Smooth muscle cell (in vitro differentiated cells): ENCODE measurements around the gene SHE. TPM values are rescaled to one million over a fixed set of nuclear protein-coding genes. Genes with fewer than 3 reads are reported as not detected.

Experiments
- DNase-seq: peaks from one replicate; lab custom pipeline; 2025; ENCODE audit not compliant: unreplicated experiment; lab: John Stamatoyannopoulos, UW
- H2AFZ ChIP-seq: fragments of 200-600 bp; sonication (generic); 2 replicates; pipeline ENCODE4 v1.6.0; 2016; ENCODE audit warnings: antibody characterized with exemption, low read depth, mild to moderate bottlenecking
- H3F3A ChIP-seq: fragments of 200-600 bp; sonication (generic); 2 replicates; pipeline ENCODE4 v1.6.0; 2017; ENCODE audit warnings: antibody characterized with exemption, low read depth
- H3K27ac ChIP-seq: fragments of 200-600 bp; sonication (generic); 2 replicates; pipeline ENCODE4 v1.5.1; 2016; ENCODE audit warnings: low read depth, mild to moderate bottlenecking
- H3K27me3 ChIP-seq: fragments of 200-600 bp; sonication (generic); 2 replicates; pipeline ENCODE4 v1.6.1; 2016; ENCODE audit warnings: low read depth, mild to moderate bottlenecking
- H3K36me3 ChIP-seq: fragments of 200-600 bp; sonication (generic); 2 replicates; pipeline ENCODE4 v1.5.1; 2016; ENCODE audit warnings: low read depth
- H3K4me1 ChIP-seq: fragments of 200-600 bp; sonication (generic); 2 replicates; pipeline ENCODE4 v1.5.1; 2016; ENCODE audit warnings: low read depth
- H3K4me2 ChIP-seq: fragments of 200-600 bp; sonication (generic); 2 replicates; pipeline ENCODE4 v1.6.0; 2016; ENCODE audit warnings: mild to moderate bottlenecking
- H3K4me3 ChIP-seq: fragments of 200-600 bp; sonication (generic); 2 replicates; pipeline ENCODE4 v1.5.1; 2016; ENCODE audit warnings: mild to moderate bottlenecking
- H3K79me2 ChIP-seq: fragments of 200-600 bp; sonication (generic); 2 replicates; pipeline ENCODE4 v1.6.0; 2016; ENCODE audit warnings: low read depth, mild to moderate bottlenecking
- H3K9ac ChIP-seq: fragments of 200-600 bp; sonication (generic); 2 replicates; pipeline ENCODE4 v1.6.0; 2016; ENCODE audit warnings: low read depth
- H3K9me3 ChIP-seq: fragments of 200-600 bp; sonication (generic); replicated peaks from 2 replicates; pipeline ENCODE4 v1.5.1; 2016; ENCODE audit warnings: low read depth
- H4K20me1 ChIP-seq: fragments of 200-600 bp; sonication (generic); 2 replicates; pipeline ENCODE4 v1.6.0; 2016; ENCODE audit warnings: low read depth
- CTCF ChIP-seq: fragments of 200-600 bp; sonication (generic); IDR thresholded peaks from 2 replicates; pipeline ENCODE4 v1.5.1; 2017; ENCODE audit warnings: borderline replicate concordance, mild to moderate bottlenecking, antibody characterized with exemption; ENCODE audit not compliant: insufficient read depth, poor library complexity, severe bottlenecking
- WGBS: methylation state at CpG from one replicate; pipeline ENCODE4 v1.1.7; 2016; ENCODE audit warnings: low lambda C conversion rate; 5-methylcytosine and 5-hydroxymethylcytosine counted together
- polyA plus RNA-seq: library from polyadenylated mRNA; unstranded; fragments of >200 nt; fragmentation: Nextera tagmentation; extraction: Ambion mirVana; gene quantifications from 2 replicates; pipeline ENCODE4 v1.2.1, GENCODE V29; 2016
- total RNA-seq: library from RNA; depleted of rRNA; stranded (reverse); fragments of >200 nt; gene quantifications from 2 replicates; pipeline ENCODE4 v1.2.3, GENCODE V29; 2014

SHE gene
- total and polyA plus RNA-seq, 2 experiments from 2014 or later = 0.39 to 0.45 TPM

- Histone ChIP-seq H3K79me2 (no peaks in the 10 kb centered on the region), H3K9ac (peak overlapping the region; percentile 10), H3K9me3 (no peaks in the 10 kb centered on the region), H3K4me1 (peaks cover 5% of the 10 kb centered on the region), H3K4me2 (peak overlapping the region; percentile 44), H3K27me3 (no peaks in the 10 kb centered on the region), H4K20me1 (no peaks in the 10 kb centered on the region), H3K27ac (peak overlapping the region; percentile 33), H2AFZ (no peak overlapping the region), H3K4me3 (no peak overlapping the region), H3K36me3 (no peaks in the 10 kb centered on the region), H3F3A (peaks cover 12% of the 10 kb centered on the region)
- no peak for DNase-seq
- peak; percentile 34 for TF ChIP-seq CTCF
- WGBS = 45% methylated on average over 13 of the region's 13 CpGs
These were observed 60.0 kb downstream of the SHE start for GRCh38 chr1:154442006-154442740.

GRCh38 chr1:154441241-154441888 is 60.8 kb downstream of the SHE start:
- H3K27ac ChIP-seq = no peak overlapping the region
- H3K79me2 ChIP-seq = no peaks in the 10 kb centered on the region
- no peak for DNase-seq
- no peaks in the 10 kb centered on the region for H3K27me3 ChIP-seq
- no peaks in the 10 kb centered on the region for H3K9me3 ChIP-seq
- H3K9ac ChIP-seq = no peak overlapping the region
- 83% methylated on average over 8 of the region's 8 CpGs for WGBS
- no peak overlapping the region for H3K4me2 ChIP-seq
- H3K4me1 ChIP-seq = peaks cover 5% of the 10 kb centered on the region
- no peak overlapping the region for H2AFZ ChIP-seq
- no peaks in the 10 kb centered on the region for H3K36me3 ChIP-seq
- no peak overlapping the region for H3K4me3 ChIP-seq
- no peak for TF ChIP-seq CTCF
- H3F3A ChIP-seq = peaks cover 12% of the 10 kb centered on the region
- H4K20me1 ChIP-seq = no peaks in the 10 kb centered on the region

- Histone ChIP-seq H3K4me1 (peaks cover 5% of the 10 kb centered on the region), H2AFZ (no peak overlapping the region), H3K9ac (no peak overlapping the region), H3K4me2 (no peak overlapping the region), H3K4me3 (no peak overlapping the region), H3K27ac (no peak overlapping the region), H4K20me1 (no peaks in the 10 kb centered on the region), H3K27me3 (no peaks in the 10 kb centered on the region), H3K36me3 (no peaks in the 10 kb centered on the region), H3F3A (peaks cover 12% of the 10 kb centered on the region), H3K9me3 (no peaks in the 10 kb centered on the region), H3K79me2 (no peaks in the 10 kb centered on the region)
- 90% methylated on average over 6 of the region's 6 CpGs for WGBS
- DNase-seq = no peak
- TF ChIP-seq CTCF = no peak
These were observed 62.0 kb downstream of the SHE start for GRCh38 chr1:154440036-154440804.
